ENCODE measurements around the gene INSIG1.
A peak's percentile ranks its signal among the peaks of the same experiment; 100 is the strongest.

INSIG1 gene

DNA sequence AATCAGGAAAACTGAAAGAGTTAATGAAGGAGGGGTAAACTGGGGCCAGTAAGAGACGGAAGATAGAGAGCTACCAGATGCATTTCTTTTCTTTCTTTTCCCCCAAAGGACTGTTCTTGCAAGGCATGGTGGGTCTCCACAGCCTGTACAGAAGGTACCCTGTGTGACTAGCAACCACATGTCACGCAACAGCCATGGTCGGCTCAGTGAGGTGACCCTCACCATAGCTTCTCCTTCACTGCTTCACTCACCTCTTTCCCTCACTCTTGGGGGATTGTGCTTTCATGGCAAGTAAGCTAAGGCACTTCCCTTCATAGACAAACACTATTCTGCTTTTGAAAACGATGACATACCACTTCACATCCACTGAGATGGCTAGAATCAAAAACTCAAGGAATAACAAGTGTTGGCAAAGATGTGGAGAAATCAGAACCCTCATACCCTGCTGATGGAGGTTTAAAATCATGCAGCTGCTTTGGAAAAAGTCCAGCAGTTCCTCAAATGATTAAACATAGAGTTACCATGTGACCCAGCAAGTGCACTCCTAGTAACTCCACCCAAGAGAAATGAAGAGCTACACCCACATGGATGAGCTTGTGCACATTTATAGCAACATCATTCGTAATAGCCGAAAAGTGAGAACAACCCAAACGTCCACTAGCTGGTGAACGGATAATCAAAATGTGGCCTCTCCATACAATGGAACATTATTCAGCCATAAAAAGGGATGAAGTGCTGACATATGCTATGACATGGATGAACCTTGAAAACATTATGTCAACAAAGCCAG, 3.8 kb upstream of the INSIG1 start:
- Histone ChIP-seq H3K79me2 (no peaks in the 10 kb centered on the region), H2AFZ (no peak overlapping the region), H3K4me3 (ENCODE audit: low read depth, low read length) (no peak overlapping the region)

DNA sequence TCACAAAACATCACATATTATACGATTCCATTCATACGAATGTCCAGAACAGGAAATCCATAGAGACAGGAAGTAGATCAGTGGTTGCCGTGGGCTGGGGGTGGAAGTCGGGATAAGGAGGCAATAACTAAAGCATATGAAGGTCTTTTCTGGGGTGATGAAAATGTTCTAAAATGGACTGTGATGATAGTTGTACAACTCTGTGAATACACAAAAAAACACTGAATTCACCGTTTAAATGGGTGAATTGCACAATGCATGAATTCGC, 3.2 kb upstream of the INSIG1 start:
- Histone ChIP-seq H3K4me1 (peaks cover 3% of the 10 kb centered on the region), H3K4me3 (ENCODE audit: low read depth, low read length) (no peak overlapping the region), H3K79me2 (no peaks in the 10 kb centered on the region), H3K9ac (no peak overlapping the region), H3K4me2 (ENCODE audit: low read length) (no peak overlapping the region), H3K36me3 (ENCODE audit: control insufficient read depth, insufficient read depth, low read length) (no peaks in the 10 kb centered on the region), H2AFZ (no peak overlapping the region), H3K9me3 (ENCODE audit: control insufficient read depth, low read length) (no peaks in the 10 kb centered on the region), H3K27ac (no peak overlapping the region), H3K27me3 (ENCODE audit: control insufficient read depth, insufficient read depth, low read length) (no peaks in the 10 kb centered on the region)
- TF ChIP-seq, protein P1, sequence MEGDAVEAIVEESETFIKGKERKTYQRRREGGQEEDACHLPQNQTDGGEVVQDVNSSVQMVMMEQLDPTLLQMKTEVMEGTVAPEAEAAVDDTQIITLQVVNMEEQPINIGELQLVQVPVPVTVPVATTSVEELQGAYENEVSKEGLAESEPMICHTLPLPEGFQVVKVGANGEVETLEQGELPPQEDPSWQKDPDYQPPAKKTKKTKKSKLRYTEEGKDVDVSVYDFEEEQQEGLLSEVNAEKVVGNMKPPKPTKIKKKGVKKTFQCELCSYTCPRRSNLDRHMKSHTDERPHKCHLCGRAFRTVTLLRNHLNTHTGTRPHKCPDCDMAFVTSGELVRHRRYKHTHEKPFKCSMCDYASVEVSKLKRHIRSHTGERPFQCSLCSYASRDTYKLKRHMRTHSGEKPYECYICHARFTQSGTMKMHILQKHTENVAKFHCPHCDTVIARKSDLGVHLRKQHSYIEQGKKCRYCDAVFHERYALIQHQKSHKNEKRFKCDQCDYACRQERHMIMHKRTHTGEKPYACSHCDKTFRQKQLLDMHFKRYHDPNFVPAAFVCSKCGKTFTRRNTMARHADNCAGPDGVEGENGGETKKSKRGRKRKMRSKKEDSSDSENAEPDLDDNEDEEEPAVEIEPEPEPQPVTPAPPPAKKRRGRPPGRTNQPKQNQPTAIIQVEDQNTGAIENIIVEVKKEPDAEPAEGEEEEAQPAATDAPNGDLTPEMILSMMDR (IDR thresholded peaks at IDR 0.05) = no peak

More for the DNA sequence above, 3.8 kb upstream of the INSIG1 start:
- Histone ChIP-seq H3K27me3 (ENCODE audit: control insufficient read depth, insufficient read depth, low read length) (no peaks in the 10 kb centered on the region), H3K27ac (no peak overlapping the region), H3K4me1 (no peaks in the 10 kb centered on the region), H3K36me3 (ENCODE audit: control insufficient read depth, insufficient read depth, low read length) (no peaks in the 10 kb centered on the region), H3K4me2 (ENCODE audit: low read length) (no peak overlapping the region), H3K9me3 (ENCODE audit: control insufficient read depth, low read length) (no peaks in the 10 kb centered on the region), H3K9ac (no peak overlapping the region)
- TF ChIP-seq, protein P1 (IDR thresholded peaks at IDR 0.05) = no peak

DNA sequence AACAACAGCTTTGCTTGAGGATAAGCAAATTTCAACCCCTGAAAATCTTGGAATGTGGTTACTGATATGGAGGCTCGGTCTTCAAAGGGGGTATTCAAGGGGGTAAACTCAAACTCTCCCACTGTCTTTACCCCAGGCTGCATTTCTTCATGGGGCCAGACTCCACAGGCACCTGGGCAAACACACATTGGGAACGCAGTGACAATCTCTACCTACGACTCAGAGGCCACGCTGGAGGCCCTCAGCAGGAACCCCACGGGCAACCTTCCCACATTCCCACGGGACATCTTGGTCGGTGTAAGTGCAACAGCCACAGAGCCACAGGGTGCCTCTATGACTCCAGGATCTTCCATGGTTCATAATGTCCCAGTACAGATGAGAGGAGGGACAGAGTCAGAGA, 2.2 kb upstream of the INSIG1 start:
- H3K27ac ChIP-seq = no peak overlapping the region
- H3K9me3 ChIP-seq (ENCODE audit: control insufficient read depth, low read length) = no peaks in the 10 kb centered on the region
- H3K9ac ChIP-seq = no peak overlapping the region
- peaks cover 4% of the 10 kb centered on the region for H3K4me1 ChIP-seq
- no peak overlapping the region for H3K4me3 ChIP-seq (ENCODE audit: low read depth, low read length)
- no peaks in the 10 kb centered on the region for H3K27me3 ChIP-seq (ENCODE audit: control insufficient read depth, insufficient read depth, low read length)
- H3K36me3 ChIP-seq (ENCODE audit: control insufficient read depth, insufficient read depth, low read length) = no peaks in the 10 kb centered on the region
- H2AFZ ChIP-seq = no peak overlapping the region
- TF ChIP-seq, protein P1 (IDR thresholded peaks at IDR 0.05) = no peak
- no peaks in the 10 kb centered on the region for H3K79me2 ChIP-seq
- H3K4me2 ChIP-seq (ENCODE audit: low read length) = no peak overlapping the region

DNA sequence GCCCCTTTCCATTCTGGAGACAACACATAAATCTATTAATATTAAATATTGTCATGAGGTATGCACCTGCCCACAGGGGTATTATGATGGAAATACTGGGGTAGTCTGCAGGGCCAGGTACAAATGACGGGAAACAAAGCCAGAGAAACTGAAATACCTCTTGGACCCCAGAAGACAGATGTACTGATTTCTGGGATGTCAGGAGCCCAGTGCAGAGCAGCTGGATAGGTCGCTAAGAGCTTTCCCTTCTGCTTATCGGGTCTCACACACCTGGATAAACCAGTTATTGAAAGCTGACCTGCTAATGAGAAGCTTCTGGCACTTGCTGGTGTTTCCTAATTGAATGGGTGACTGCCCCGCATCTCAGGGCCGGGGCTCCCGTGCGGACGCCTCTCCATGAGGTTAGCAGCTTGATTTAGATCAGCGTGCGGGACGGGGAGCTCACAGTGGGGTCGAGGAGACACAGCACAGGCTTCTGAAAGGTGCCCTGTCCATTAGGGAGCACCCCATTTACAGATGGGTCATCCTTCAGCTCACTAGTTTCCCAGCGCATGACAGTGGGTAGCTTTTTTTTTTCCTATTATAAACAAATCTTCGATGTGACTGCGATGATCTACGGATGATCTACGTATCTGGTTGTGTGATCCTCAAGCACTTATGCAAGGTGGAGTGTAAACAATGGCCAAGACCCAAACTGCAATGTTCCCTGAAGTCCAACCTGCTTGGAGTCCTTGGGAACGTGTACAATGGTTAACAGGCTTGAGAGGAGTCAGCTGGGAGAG, 1.5 kb upstream of the INSIG1 start:
- Histone ChIP-seq H3K4me1 (peaks cover 4% of the 10 kb centered on the region), H3K27me3 (ENCODE audit: control insufficient read depth, insufficient read depth, low read length) (no peaks in the 10 kb centered on the region), H3K36me3 (ENCODE audit: control insufficient read depth, insufficient read depth, low read length) (no peaks in the 10 kb centered on the region), H3K79me2 (no peaks in the 10 kb centered on the region), H2AFZ (peak overlapping the region; percentile 90), H3K9ac (no peak overlapping the region), H3K27ac (peak overlapping the region; percentile 82), H3K4me2 (ENCODE audit: low read length) (peak overlapping the region; percentile 96), H3K9me3 (ENCODE audit: control insufficient read depth, low read length) (no peaks in the 10 kb centered on the region), H3K4me3 (ENCODE audit: low read depth, low read length) (peak overlapping the region; percentile 75)
- TF ChIP-seq, protein P1 (IDR thresholded peaks at IDR 0.05) = no peak

Measured in parathyroid adenoma (tissue), 2 donors.